Osteocyte (in vitro differentiated cells): ENCODE data around the gene CES4A. TPM values are rescaled to one million over a fixed set of nuclear protein-coding genes. Genes with fewer than 3 reads are reported as not detected.
A peak's percentile ranks its signal among the peaks of the same experiment; 100 is the strongest.
"Not testable (repeated sequence)": the region's sequence is repeated elsewhere in the genome, so short reads cannot be mapped to it uniquely, and the experiment has no call there.

Experiments used
- DNase-seq: peaks from one replicate; pipeline ENCODE4 v3.0.0; 2021; ENCODE audit warnings: mixed read lengths; ENCODE audit not compliant: unreplicated experiment; ENCODE audit errors: extremely low spot score
- H3K27ac Mint-ChIP-seq: one replicate; pipeline ENCODE4 v1.8.0; 2021; ENCODE audit warnings: mild to moderate bottlenecking, mixed read lengths; ENCODE audit not compliant: unreplicated experiment
- H3K27me3 Mint-ChIP-seq: one replicate; pipeline ENCODE4 v1.8.0; 2021; ENCODE audit warnings: mixed read lengths; ENCODE audit not compliant: unreplicated experiment
- H3K36me3 Mint-ChIP-seq: one replicate; pipeline ENCODE4 v1.8.0; 2021; ENCODE audit warnings: mixed read lengths; ENCODE audit not compliant: unreplicated experiment
- H3K4me1 Mint-ChIP-seq: one replicate; pipeline ENCODE4 v1.8.0; 2021; ENCODE audit warnings: mixed read lengths; ENCODE audit not compliant: unreplicated experiment
- H3K4me3 Mint-ChIP-seq: one replicate; pipeline ENCODE4 v1.8.0; 2021; ENCODE audit warnings: mild to moderate bottlenecking, moderate library complexity, mixed read lengths; ENCODE audit not compliant: unreplicated experiment
- H3K9me3 Mint-ChIP-seq: one replicate; pipeline ENCODE4 v1.8.0; 2021; ENCODE audit warnings: mixed read lengths; ENCODE audit not compliant: unreplicated experiment
- total RNA-seq: library from RNA; stranded (reverse); gene quantifications from 2 replicates; pipeline ENCODE4 v1.2.1, GENCODE V29; 2021
- TF ChIP-seq, protein P1 (sequence below): fragments of 200-600 bp; sonication (generic); IDR thresholded peaks from 2 replicates; pipeline ENCODE4 v1.5.0; 2021; ENCODE audit warnings: antibody characterized with exemption, mild to moderate bottlenecking, moderate library complexity

The CES4A gene
- total RNA-seq, 1 donor from 2014 or later = 3.8 TPM

DNA sequence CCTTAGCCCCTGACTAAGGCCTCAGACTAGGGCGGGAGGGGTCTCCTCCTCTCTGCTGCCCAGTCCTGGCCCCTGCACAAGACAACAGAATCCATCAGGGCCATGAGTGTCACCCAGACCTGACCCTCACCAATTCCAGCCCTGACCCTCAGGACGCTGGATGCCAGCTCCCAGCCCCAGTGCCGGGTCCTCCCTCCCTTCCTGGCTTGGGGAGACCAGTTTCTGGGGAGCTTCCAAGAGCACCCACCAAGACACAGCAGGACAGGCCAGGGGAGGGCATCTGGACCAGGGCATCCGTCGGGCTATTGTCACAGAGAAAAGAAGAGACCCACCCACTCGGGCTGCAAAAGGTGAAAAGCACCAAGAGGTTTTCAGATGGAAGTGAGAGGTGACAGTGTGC lies 14.7 kb upstream of the CES4A start:
- Mint-ChIP-seq H3K4me1 (no peaks in the 10 kb centered on the region), H3K27me3 (peaks cover 11% of the 10 kb centered on the region), H3K4me3 (no peak overlapping the region), H3K36me3 (no peaks in the 10 kb centered on the region), H3K27ac (no peak overlapping the region), H3K9me3 (no peaks in the 10 kb centered on the region)
- TF ChIP-seq, protein P1, sequence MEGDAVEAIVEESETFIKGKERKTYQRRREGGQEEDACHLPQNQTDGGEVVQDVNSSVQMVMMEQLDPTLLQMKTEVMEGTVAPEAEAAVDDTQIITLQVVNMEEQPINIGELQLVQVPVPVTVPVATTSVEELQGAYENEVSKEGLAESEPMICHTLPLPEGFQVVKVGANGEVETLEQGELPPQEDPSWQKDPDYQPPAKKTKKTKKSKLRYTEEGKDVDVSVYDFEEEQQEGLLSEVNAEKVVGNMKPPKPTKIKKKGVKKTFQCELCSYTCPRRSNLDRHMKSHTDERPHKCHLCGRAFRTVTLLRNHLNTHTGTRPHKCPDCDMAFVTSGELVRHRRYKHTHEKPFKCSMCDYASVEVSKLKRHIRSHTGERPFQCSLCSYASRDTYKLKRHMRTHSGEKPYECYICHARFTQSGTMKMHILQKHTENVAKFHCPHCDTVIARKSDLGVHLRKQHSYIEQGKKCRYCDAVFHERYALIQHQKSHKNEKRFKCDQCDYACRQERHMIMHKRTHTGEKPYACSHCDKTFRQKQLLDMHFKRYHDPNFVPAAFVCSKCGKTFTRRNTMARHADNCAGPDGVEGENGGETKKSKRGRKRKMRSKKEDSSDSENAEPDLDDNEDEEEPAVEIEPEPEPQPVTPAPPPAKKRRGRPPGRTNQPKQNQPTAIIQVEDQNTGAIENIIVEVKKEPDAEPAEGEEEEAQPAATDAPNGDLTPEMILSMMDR = no peak
- DNase-seq = no peak

DNA sequence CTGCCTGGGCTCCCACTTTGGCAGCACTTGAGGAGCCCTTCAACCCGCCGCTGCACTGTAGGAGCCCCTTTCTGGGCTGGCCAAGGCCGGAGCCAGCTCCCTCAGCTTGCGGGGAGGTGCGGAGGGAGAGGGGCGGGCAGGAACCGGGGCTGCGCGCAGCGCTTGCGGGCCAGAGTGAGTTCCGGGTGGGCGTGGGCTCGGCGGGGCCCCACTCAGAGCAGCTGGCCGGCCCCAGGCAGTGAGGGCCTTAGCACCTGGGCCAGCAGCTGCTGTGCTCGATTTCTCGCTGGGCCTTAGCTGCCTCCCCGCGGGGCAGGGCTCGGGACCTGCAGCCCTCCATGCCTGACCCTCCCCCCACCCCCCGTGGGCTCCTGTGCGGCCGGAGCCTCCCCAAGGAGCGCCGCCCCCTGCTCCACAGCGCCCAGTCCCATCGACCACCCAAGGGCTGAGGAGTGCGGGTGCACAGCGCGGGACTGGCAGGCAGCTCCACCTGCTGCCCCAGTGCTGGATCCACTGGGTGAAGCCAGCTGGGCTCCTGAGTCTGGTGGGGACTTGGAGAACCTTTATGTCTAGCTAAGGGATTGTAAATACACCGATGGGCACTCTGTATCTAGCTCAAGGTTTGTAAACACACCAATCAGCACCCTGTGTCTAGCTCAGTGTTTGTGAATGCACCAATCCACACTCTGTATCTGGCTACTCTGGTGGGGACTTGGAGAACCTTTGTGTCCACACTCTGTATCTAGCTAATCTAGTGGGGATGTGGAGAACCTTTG lies 14.0 kb upstream of the CES4A start:
- H3K4me1 Mint-ChIP-seq, H3K4me3 Mint-ChIP-seq, DNase-seq, H3K36me3 Mint-ChIP-seq, H3K27ac Mint-ChIP-seq, H3K9me3 Mint-ChIP-seq: not testable (repeated sequence)
- peaks cover 11% of the 10 kb centered on the region for H3K27me3 Mint-ChIP-seq

DNA sequence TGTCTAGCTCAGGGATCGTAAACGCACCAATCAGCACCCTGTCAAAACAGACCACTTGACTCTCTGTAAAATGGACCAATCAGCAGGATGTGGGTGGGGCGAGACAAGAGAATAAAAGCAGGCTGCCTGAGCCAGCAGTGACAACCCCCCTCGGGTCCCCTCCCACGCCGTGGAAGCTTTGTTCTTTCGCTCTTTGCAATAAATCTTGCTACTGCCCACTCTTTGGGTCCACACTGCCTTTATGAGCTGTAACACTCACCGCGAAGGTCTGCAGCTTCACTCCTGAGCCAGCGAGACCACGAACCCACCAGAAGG lies 13.5 kb upstream of the CES4A start:
- not testable (repeated sequence) for H3K9me3 Mint-ChIP-seq, H3K27ac Mint-ChIP-seq, H3K4me3 Mint-ChIP-seq, DNase-seq, H3K27me3 Mint-ChIP-seq, H3K4me1 Mint-ChIP-seq, H3K36me3 Mint-ChIP-seq

GRCh38 chr16:66975302-66975893 lies 13.0 kb upstream of the CES4A start:
- no peak overlapping the region for H3K27ac Mint-ChIP-seq
- no peak for DNase-seq
- H3K4me1 Mint-ChIP-seq = no peaks in the 10 kb centered on the region
- H3K9me3 Mint-ChIP-seq = no peaks in the 10 kb centered on the region
- no peaks in the 10 kb centered on the region for H3K36me3 Mint-ChIP-seq
- H3K4me3 Mint-ChIP-seq = no peak overlapping the region
- TF ChIP-seq, protein P1 = no peak
- peaks cover 8% of the 10 kb centered on the region for H3K27me3 Mint-ChIP-seq

GRCh38 chr16:66976746-66977145 lies 11.6 kb upstream of the CES4A start:
- Mint-ChIP-seq H3K27ac (no peak overlapping the region), H3K27me3 (peaks cover 8% of the 10 kb centered on the region), H3K9me3 (no peaks in the 10 kb centered on the region), H3K36me3 (no peaks in the 10 kb centered on the region), H3K4me3 (no peak overlapping the region), H3K4me1 (no peaks in the 10 kb centered on the region)
- DNase-seq = no peak
- TF ChIP-seq, protein P1 = no peak

- DNase-seq = peak; percentile 95
- TF ChIP-seq, protein P1 = peak; percentile 95
- H3K27me3 Mint-ChIP-seq = peaks cover 11% of the 10 kb centered on the region
- H3K4me1 Mint-ChIP-seq = no peaks in the 10 kb centered on the region
- no peak overlapping the region for H3K4me3 Mint-ChIP-seq
- no peaks in the 10 kb centered on the region for H3K36me3 Mint-ChIP-seq
- H3K9me3 Mint-ChIP-seq = no peaks in the 10 kb centered on the region
- no peak overlapping the region for H3K27ac Mint-ChIP-seq
These were observed 10.9 kb upstream of the CES4A start for GRCh38 chr16:66977341-66978113.
